ENCODE results near the gene FGF21.

The FGF21 gene

GRCh38 chr19:48755084-48755641, at the start of gene FGF21:
Gene FGF21 (plus strand): TSS chr19:48755524. CDS start chr19:48756237, 713 bp downstream.
- in situ Hi-C loops (cut with MboI; ENCODE audit: low pct_unique_long_range_greater_than_20kb, low sequenced_read_pairs, unreplicated experiment), result no loop called here
- no peak for TF ChIP-seq CTCF (IDR thresholded peaks at IDR 0.05; ENCODE audit: extremely low read depth, insufficient read depth, missing control alignments)
- no peak for DNase-seq (ENCODE audit: low spot score)

GRCh38 chr19:48708471-48708870, 46.9 kb upstream of the FGF21 start:
- DNase-seq (ENCODE audit: low spot score), result no peak
- TF ChIP-seq CTCF (IDR thresholded peaks at IDR 0.05; ENCODE audit: extremely low read depth, insufficient read depth, missing control alignments), result no peak
- in situ Hi-C loops (cut with MboI; ENCODE audit: low pct_unique_long_range_greater_than_20kb, low sequenced_read_pairs, unreplicated experiment), result no loop called here

- in situ Hi-C loops (cut with MboI; ENCODE audit: low pct_unique_long_range_greater_than_20kb, low sequenced_read_pairs, unreplicated experiment), result no loop called here
- no peak for TF ChIP-seq CTCF (IDR thresholded peaks at IDR 0.05; ENCODE audit: extremely low read depth, insufficient read depth, missing control alignments)
- DNase-seq (ENCODE audit: low spot score), result no peak
Observed at GRCh38 chr19:48711106-48711662, 44.1 kb upstream of the FGF21 start.

- no peak for TF ChIP-seq CTCF (IDR thresholded peaks at IDR 0.05; ENCODE audit: extremely low read depth, insufficient read depth, missing control alignments)
- DNase-seq (ENCODE audit: low spot score), result no peak
- in situ Hi-C loops (cut with MboI; ENCODE audit: low pct_unique_long_range_greater_than_20kb, low sequenced_read_pairs, unreplicated experiment), result no loop called here
Observed at GRCh38 chr19:48713041-48713863, 42.1 kb upstream of the FGF21 start.

GRCh38 chr19:48713864-48714755, 41.2 kb upstream of the FGF21 start:
- no peak for TF ChIP-seq CTCF (IDR thresholded peaks at IDR 0.05; ENCODE audit: extremely low read depth, insufficient read depth, missing control alignments)
- peak; percentile 100 for DNase-seq (ENCODE audit: low spot score)
- in situ Hi-C loops (cut with MboI; ENCODE audit: low pct_unique_long_range_greater_than_20kb, low sequenced_read_pairs, unreplicated experiment), result no loop called here
